Measurements from ENCODE around the gene PNRC2.
"Not testable (repeated sequence)": the region's sequence is repeated elsewhere in the genome, so short reads cannot be mapped to it uniquely, and the experiment has no call there.

The PNRC2 gene

GRCh38 chr1:23953020-23953419 lies 6.6 kb upstream of the PNRC2 start:
- no peak for DNase-seq

DNA sequence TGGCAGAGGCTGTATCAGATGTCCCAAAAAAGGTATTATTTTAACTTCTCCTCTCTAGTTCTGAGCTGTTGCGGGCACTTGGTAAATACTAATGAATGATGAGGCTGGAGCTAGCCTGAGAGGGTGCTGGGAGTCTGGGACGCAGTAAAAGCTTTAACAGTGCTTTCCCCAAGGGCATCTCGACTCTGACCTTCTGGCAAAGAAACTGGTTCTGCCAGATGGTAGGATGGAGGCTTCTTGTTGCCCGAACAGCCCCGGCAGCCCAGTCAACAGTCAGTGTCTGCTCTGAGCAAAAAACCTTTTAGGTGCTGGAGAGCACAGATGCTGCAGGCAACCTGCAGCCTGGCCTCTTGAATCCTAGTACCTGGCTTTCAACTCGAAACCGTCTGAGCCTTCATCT lies 2.5 kb upstream of the PNRC2 start:
- no peak for DNase-seq

GRCh38 chr1:23958040-23958809 lies 1.4 kb upstream of the PNRC2 start:
- not testable (repeated sequence) for DNase-seq

GRCh38 chr1:23958810-23959460 lies 693 bp upstream of the PNRC2 start:
- peak; percentile 83 for DNase-seq

DNA sequence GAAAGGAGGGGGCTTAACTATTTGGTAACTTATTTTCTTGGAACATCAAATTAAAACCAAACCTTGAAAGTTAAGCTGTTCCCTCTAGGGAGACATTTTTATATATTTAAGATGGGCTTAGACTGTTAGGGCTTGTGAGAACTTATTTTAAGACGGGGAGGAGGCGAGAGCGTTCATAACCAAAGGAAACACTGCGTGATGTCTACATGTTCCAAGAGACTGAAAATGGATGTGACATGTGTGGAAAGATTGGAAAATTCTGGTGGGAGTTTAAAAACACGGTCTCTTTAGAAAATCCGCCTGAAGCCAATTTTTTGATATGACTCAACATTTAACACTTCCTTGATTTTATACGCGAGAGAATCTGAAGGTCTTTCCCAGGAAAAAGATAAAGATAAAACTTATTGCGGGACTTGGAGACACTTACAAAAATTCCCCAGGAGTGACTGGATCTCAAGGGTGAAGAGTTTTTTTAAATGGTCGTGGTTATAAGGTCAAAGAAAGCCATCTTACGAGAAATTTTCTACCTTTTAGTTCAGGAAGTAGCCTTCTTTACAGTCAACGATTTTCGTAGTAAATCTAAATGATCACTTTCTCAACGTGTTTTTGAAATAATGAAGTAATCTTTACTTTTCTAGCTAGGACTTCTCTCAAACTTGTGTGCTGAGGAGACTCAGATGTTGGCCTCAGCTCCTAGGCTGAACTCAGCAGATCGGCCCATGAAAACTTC lies 828 bp downstream of the PNRC2 start:
- no peak for DNase-seq

- no peak for DNase-seq
These were observed 4.1 kb downstream of the PNRC2 start for GRCh38 chr1:23963617-23964234.

GRCh38 chr1:23964235-23964668 lies 4.6 kb downstream of the PNRC2 start:
- no peak for DNase-seq

- no peak for DNase-seq
These were observed 5.4 kb downstream of the PNRC2 start for GRCh38 chr1:23964790-23965740.

DNA sequence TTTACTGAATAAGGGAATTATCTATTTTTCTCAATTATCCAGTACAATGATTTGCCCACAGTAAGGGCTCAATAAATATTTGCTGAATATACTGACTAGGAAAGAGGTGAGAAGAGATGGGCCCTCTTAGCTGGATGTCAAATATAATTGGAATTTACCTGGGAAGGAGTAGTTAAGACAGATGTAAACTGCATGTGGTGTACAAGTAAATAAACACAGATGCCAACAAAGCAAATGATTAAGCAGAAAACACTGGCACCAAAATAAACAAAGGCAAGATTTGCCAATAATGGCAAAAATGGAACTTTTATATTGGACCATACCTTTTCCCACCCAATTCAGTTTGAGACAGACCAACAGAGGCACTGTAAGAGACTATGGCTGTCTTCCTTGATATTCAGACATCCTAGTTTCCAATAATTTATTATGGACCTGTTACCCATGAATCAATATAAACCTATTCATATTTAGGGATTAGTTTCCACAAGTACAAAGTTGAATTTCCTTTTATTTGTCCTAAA lies 7.4 kb downstream of the PNRC2 start:
- no peak for DNase-seq

DNA sequence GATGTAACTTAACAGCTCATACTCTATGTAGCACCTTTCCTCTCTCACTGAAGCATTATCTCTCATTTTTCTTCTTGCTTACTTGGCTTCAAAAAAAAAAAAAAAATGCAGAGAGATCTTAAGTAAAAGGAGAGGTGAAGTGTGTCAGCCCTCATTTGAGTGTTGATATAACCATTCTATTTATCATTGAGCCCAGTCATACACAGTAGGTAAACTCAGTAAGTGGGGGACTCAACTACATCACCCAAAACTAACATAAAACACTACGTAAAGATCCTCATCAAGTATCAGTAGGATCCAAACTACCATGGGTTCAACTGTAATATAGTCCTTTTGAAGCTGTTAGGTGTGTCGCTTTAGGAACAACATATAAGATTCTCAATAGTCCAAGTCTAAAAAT lies 8.2 kb downstream of the PNRC2 start:
- no peak for DNase-seq

DNA sequence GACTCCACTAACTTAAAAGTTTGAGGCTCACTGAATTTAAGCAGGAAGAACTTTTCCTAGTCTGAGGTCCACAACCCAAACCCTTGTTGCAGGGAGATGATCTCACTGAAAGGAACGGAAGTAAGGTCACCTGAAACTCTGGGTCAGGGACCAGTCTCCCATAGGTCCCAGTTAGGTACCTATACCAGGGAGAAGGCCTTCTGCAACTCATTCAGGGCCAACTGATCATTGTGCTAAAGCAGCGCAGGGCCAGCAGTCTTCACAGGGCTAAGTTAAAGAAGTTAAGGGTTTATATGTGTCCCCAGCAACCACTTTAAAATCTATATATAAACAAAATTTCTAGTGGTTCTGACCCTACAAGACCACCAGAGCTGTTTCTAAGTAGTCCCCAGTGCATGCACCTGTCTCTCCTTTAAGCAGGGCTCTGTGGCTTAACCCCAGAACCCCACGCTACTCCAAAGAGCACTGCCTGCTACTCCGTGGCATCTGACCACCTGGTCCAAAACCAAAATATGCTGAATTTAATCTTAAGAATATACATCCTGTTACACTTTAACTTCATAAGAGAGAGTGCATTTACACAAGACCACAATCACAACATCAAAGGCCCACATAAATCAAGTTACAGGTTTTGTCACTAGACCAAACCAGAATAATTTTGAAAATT lies 17.7 kb downstream of the PNRC2 start:
- no peak for DNase-seq

DNA sequence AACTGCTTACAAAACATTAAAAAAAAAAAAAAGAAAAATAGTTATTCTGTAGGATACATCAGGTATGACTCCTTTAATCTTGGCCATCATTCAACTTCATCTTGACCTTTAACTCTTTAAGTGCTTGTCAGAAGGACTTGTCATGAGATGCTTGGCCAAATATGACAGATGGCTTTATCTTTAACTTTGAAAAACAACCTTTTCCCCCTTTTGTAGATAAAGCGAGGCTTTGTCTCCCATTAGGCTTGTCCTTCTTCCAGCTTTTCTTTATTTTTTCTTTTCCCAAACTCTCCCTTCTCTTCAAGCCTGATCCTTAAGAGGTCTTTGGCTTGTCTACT lies 18.2 kb downstream of the PNRC2 start:
- no peak for DNase-seq

DNA sequence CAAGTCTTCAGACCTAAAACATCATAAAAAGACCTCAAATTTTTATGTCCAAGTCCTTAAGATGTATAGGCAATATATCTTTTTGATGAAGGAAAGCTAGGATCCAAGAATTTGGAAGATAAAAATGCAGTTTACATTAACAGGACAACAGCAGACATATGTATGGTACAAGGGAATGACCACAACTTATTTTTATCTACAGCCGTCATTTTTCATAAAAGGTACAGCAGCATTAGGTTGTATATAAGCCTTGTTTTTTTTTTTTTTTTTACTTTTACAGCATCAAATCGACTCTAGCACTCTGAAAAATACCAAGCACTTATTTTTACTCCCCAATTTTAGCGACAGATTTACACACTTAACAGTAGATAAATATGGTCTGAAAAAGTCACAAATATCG lies 19.2 kb downstream of the PNRC2 start:
- no peak for DNase-seq

GRCh38 chr1:23979387-23979880 lies 19.8 kb downstream of the PNRC2 start:
- no peak for DNase-seq

DNA sequence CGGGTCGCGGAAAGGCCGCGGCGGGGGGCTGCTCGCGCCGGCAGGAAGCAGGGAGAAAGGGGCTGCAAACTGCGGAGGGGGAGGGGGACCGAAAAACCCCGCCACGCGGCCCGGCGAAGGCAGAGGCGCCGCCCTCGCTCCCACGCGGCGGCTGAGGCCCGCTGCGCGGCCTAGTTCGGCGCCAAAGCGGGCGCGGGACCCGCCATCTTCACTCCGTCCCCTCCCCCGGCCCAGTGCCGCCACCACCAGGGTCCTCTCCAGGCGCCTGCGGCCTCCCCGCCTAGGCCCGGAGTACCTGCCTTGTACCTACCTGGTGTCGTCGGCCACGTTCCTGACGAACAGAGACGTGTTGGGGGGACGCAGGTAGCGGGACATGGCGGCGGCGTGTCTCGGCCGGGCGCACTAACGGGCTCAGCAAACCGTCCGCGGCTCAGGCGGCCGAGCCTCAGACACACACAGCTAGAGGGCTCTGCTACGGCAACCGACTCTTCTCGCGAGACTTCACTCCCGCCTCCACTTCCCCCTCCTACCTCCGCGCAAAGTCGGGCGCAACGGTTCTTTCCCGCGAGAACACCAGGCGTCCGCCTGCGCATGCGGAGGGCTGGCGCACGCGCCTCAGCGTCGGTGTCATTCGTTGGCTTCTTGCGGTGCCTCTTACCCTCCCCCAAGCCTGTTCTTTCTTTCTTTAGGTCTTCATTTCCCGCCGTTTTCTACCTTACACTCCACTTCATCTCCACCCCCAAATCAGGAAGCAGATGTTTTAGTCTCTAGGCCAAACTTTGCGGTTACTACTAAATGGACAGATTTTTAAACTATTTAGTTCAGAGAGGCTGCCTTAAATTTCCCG lies 20.5 kb downstream of the PNRC2 start, which contains the start of gene SRSF10:
Gene SRSF10 (minus strand): TSS at position 447 of the 847 bp plus-strand sequence. CDS start 72 bp downstream, at position 375.
- DNase-seq, result peak; percentile 99

GRCh38 chr1:23980728-23981070 lies 21.1 kb downstream of the PNRC2 start:
- DNase-seq, result no peak

DNA sequence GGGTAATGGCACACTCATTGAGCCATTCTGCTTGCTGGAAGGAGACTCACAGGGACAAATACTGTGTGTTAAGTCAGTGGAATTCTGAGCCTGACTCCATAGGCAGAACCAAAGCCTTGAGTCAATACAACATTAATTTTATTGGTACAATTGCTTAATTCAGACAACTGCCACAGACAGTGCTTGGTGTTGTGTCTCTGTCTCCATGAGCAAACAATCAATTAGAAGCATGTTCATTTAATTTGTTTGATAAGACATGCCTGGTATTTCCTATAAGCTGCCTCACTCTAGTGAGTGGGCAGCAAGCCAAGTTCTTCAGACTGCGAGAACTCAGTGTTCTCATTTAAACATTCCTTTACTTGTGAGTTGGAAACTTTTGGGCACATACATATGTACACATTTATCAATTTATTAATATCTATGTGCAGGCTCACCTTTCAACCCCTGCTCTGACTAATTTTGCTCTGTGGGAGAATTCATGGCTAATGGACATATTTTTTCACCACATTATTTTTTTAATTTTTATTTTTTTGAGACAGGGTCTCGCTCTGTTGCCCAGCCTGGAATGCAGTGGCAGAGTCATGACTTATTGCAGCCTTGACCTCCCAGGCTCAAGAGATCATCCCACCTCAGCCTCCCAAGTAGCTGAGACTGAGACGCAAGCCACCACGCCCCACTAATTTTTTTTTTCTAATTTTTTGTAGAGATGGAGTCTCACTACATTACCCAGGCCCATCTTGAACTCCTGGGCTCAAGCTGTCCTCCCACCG lies 25.0 kb downstream of the PNRC2 start:
- peak; percentile 75 for DNase-seq

DNA sequence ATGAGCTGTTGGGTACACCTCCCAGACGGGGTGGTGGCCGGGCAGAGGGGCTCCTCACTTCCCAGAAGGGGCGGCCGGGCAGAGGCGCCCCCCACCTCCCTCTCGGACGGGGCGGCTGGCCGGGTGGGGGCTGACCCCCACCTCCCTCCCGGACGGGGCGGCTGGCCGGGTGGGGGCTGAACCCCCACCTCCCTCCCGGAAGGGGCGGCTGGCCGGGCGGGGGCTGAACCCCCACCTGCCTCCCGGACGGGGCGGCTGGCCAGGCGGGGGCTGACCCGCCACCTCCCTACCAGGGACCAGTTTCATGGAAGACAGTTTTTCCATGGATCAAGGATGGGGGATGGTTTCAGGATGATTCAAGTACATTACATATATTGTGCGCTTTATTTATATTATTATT lies 27.4 kb downstream of the PNRC2 start:
- DNase-seq, result not testable (repeated sequence)

- DNase-seq, result no peak
These were observed 29.6 kb downstream of the PNRC2 start for GRCh38 chr1:23989263-23989662.
